Stimulated activated CD8-positive, alpha-beta memory T cell treated with anti-CD3 and anti-CD28 coated beads, Interleukin-4, amount 100 ng/mL, for 24 hours (primary cell): ENCODE measurements around the gene HPS5.

Experiments used
- DNase-seq: peaks from one replicate; pipeline ENCODE4 v3.0.0-alpha.2; 2020; ENCODE audit warnings: low read depth

HPS5 gene

GRCh38 chr11:18320617-18321016 lies 1.3 kb downstream of the HPS5 start:
- DNase-seq: no peak

- DNase-seq: no peak
Measured at GRCh38 chr11:18319914-18320313, 2.0 kb downstream of the HPS5 start.

- no peak for DNase-seq
Measured at GRCh38 chr11:18317551-18317950, 4.4 kb downstream of the HPS5 start.

- no peak for DNase-seq
Measured at GRCh38 chr11:18315893-18316292, 6.0 kb downstream of the HPS5 start.

- DNase-seq: no peak
Measured at GRCh38 chr11:18314784-18315523, 7.0 kb downstream of the HPS5 start.

GRCh38 chr11:18313965-18314763 lies 7.8 kb downstream of the HPS5 start:
- no peak for DNase-seq

GRCh38 chr11:18312663-18313420 lies 9.1 kb downstream of the HPS5 start:
- no peak for DNase-seq

- no peak for DNase-seq
Measured at GRCh38 chr11:18312012-18312411, 9.9 kb downstream of the HPS5 start.

- no peak for DNase-seq
Measured at GRCh38 chr11:18310800-18311340, 11.1 kb downstream of the HPS5 start.

- no peak for DNase-seq
Measured at GRCh38 chr11:18309691-18310090, 12.2 kb downstream of the HPS5 start.

GRCh38 chr11:18308242-18308641 lies 13.7 kb downstream of the HPS5 start:
- no peak for DNase-seq

GRCh38 chr11:18307461-18308139 lies 14.3 kb downstream of the HPS5 start:
- no peak for DNase-seq

- no peak for DNase-seq
Measured at GRCh38 chr11:18304745-18305144, 17.2 kb downstream of the HPS5 start.

- DNase-seq: no peak
Measured at GRCh38 chr11:18299721-18300120, 22.2 kb downstream of the HPS5 start.

- no peak for DNase-seq
Measured at GRCh38 chr11:18295316-18295715, 26.6 kb downstream of the HPS5 start.

GRCh38 chr11:18294862-18295261 lies 27.1 kb downstream of the HPS5 start:
- DNase-seq: no peak

GRCh38 chr11:18288911-18289310 lies 33.0 kb downstream of the HPS5 start:
- no peak for DNase-seq

GRCh38 chr11:18285841-18286240 lies 36.1 kb downstream of the HPS5 start:
- DNase-seq: no peak

GRCh38 chr11:18282626-18283025 lies 39.3 kb downstream of the HPS5 start:
- no peak for DNase-seq

- DNase-seq: no peak
Measured at GRCh38 chr11:18280438-18281045, 41.4 kb downstream of the HPS5 start.

GRCh38 chr11:18277565-18278271 lies 44.2 kb downstream of the HPS5 start:
- DNase-seq: no peak
